ENCODE data around the gene NTN1.

DNA sequence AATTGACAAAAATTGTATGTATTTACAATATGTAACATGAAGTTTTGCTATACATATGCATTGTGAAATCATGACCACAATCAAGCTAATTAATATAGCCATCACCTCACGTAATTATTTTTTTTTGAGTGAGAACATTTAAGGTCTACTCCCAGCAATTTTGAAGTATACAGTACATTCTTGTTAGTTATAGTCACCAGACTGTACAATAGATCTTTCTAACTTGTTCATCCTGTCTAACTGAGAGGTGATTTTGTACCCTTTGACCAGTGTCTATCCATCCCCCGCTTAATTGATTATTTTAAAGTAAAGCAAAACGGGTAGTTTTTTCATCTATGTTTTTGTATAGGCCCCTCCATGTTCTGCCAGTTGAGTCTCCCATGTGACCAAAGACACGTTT is 30.3 kb downstream of the NTN1 start:
- TF ChIP-seq POLR2A (IDR thresholded peaks at IDR 0.05): no peak
- TF ChIP-seq, protein P1, sequence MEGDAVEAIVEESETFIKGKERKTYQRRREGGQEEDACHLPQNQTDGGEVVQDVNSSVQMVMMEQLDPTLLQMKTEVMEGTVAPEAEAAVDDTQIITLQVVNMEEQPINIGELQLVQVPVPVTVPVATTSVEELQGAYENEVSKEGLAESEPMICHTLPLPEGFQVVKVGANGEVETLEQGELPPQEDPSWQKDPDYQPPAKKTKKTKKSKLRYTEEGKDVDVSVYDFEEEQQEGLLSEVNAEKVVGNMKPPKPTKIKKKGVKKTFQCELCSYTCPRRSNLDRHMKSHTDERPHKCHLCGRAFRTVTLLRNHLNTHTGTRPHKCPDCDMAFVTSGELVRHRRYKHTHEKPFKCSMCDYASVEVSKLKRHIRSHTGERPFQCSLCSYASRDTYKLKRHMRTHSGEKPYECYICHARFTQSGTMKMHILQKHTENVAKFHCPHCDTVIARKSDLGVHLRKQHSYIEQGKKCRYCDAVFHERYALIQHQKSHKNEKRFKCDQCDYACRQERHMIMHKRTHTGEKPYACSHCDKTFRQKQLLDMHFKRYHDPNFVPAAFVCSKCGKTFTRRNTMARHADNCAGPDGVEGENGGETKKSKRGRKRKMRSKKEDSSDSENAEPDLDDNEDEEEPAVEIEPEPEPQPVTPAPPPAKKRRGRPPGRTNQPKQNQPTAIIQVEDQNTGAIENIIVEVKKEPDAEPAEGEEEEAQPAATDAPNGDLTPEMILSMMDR (IDR thresholded peaks at IDR 0.05): no peak
- no peak for TF ChIP-seq POLR2AphosphoS5 (IDR thresholded peaks at IDR 0.05)
- no peak for TF ChIP-seq EP300 (IDR thresholded peaks at IDR 0.05)

All from gastroesophageal sphincter (tissue), 3 donors.